Motor neuron (in vitro differentiated cells): ENCODE measurements around the gene CCDC191. TPM values are rescaled to one million over a fixed set of nuclear protein-coding genes. Genes with fewer than 3 reads are reported as not detected.

ENCODE experiments used
- ATAC-seq, 8 experiments: fragments of 200-7000 bp; cut with Tn5 transposase; replicated peaks in 6 of 8; 2 replicates each; pipeline ENCODE4 v1.8.0; 2021; ENCODE audit warnings: mild to moderate bottlenecking in 8 of 8, moderate library complexity in 8 of 8
- H3K27ac ChIP-seq, 2 donors: fragments of 250-450 bp; sonication (Bioruptor Pico); 2 replicates each; pipeline ENCODE4 v1.9.0; 2021; ENCODE audit warnings: antibody characterized with exemption in 2 of 2, mild to moderate bottlenecking in 2 of 2, moderate library complexity in 1 of 2
- H3K4me1 ChIP-seq, 2 donors: fragments of 250-450 bp; sonication (Bioruptor Pico); replicated peaks in 1 of 2; 2 replicates each; pipeline ENCODE4 v1.6.1; 2021; ENCODE audit warnings: antibody characterized with exemption in 2 of 2, mild to moderate bottlenecking in 2 of 2, moderate library complexity in 1 of 2
- H3K4me3 ChIP-seq, 5 donors: fragments of 250-450 bp; sonication (Bioruptor Pico); 2 replicates each; pipeline ENCODE4 v1.9.0; 2021; ENCODE audit warnings: antibody characterized with exemption in 5 of 5, mild to moderate bottlenecking in 5 of 5, moderate library complexity in 4 of 5
- WGBS, 10 experiments: fragments of 450-650 bp; shearing (Covaris generic); methylation state at CpG; one replicate each; pipeline ENCODE4 v1.0.0; 2022; 5-methylcytosine and 5-hydroxymethylcytosine counted together
- in situ Hi-C, 9 experiments: fragments of 400-800 bp; cut with MboI; loops; one replicate each; pipeline ENCODE4 v1.15.0; 2021; ENCODE audit warnings: low sequenced_read_pairs in 9 of 9, low pct_unique_long_range_greater_than_20kb in 2 of 9; ENCODE audit not compliant: unreplicated experiment in 9 of 9
- total RNA-seq, 8 experiments: library from RNA; unstranded; fragments of 300-600 nt; gene quantifications; 2 replicates each; pipeline versions ENCODE4 v1.2.3 to v1.2.4, GENCODE V29; 2022

CCDC191 gene
- 10 to 100 TPM in 2 of 8 experiments, 1 to 10 TPM in 6; 2.9 to 15.6 (median 7.6) TPM for total RNA-seq

DNA sequence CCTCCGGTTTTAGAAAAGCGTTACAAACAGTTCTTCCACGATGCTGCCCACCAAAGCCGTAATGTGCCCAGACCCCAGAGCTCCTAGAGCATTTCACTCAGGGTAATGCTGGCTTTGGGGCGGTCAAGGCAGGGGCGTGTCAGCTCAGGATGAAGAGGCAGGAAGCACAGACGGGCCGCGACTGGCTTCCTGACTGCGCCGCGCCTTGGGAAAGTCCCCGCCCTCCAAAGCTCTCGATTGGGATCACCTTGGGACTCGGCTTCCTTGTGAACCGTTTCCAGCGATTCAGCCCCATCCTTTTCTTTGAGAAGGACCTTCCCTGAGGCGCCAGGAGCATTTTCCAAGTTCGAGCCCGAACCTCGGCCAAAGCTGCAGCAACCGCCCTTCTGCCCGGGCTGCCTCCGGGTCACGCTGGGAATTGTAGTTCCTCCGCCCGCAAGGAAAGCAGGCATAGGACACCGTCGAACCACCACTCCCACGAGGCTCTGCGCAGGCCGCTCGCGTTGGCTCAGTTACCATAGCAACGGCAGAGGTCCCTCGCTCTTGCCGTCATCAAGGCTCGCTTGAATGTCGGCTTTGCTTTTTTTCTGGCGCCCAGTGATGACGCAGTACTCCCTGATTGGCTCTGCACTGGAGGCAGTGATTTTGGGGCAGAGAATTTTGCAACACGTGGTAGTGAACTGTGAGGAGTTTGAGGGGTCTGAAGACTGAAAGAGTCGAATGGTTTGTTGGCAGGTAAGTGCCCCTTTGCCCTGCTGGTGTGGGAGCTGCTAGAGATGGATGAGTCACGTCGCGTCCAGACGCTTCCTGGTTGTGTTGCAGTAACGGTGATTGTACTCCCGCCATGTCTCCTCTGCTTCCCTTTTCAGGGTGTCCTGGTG lies at the start of gene CCDC191, which contains the start of gene QTRT2:
Gene CCDC191, minus strand, starts transcription at position 397 of the 881 bp plus-strand sequence. Its CDS starts 60 bp downstream, at position 337.
Gene QTRT2, plus strand, starts transcription at position 608 of the 881 bp plus-strand sequence. CDS start 8,521 bp downstream, outside the sequence.
- Histone ChIP-seq H3K27ac (peak within 1 kb of the TSS in 1 of 2 donors; percentile 68), H3K4me3 (peak within 1 kb of the TSS; percentile 59 to 91 (median 86)), H3K4me1 (peaks cover 8 to 10% of the 10 kb centered on the region in 2 donors)
- WGBS, 10 experiments: 0 to 7% (median 0%) methylated on average over 1 to 28 of the region's 49 CpGs
- in situ Hi-C loops: loop anchor here in 1 of 9 experiments (25.0 kb wide), 1 partner anchor 219 kb away; the partner anchor contains the start of gene GRAMD1C
- ATAC-seq: peak; percentile 95 to 99 (median 99)

- no peak for ATAC-seq
- no peaks in the 10 kb centered on the region for H3K4me1 ChIP-seq
- H3K27ac ChIP-seq: no peak overlapping the region
- in situ Hi-C loops: no loop called here
- 83 to 100% (median 95%) methylated on average over 1 to 3 of the region's 3 CpGs; no CpG with 5 or more reads in 3 of the 10 experiments for WGBS, 10 experiments
- no peak overlapping the region for H3K4me3 ChIP-seq
Observed at GRCh38 chr3:114104414-114104813, 48.1 kb upstream of the CCDC191 start.

GRCh38 chr3:114103858-114104257 lies 47.5 kb upstream of the CCDC191 start:
- Histone ChIP-seq H3K27ac (no peak overlapping the region), H3K4me1 (no peaks in the 10 kb centered on the region), H3K4me3 (no peak overlapping the region)
- 60 to 100% (median 83%) methylated on average over 1 to 3 of the region's 4 CpGs; no CpG with 5 or more reads in 3 of the 10 experiments for WGBS, 10 experiments
- no peak for ATAC-seq
- in situ Hi-C loops: no loop called here

- in situ Hi-C loops: no loop called here
- WGBS, 10 experiments: 57 to 100% (median 91%) methylated on average over 1 to 14 of the region's 27 CpGs; no CpG with 5 or more reads in 3 of the 10 experiments
- Histone ChIP-seq H3K27ac (no peak overlapping the region), H3K4me1 (no peaks in the 10 kb centered on the region), H3K4me3 (no peak overlapping the region)
- ATAC-seq: no peak
Observed at GRCh38 chr3:114103181-114103580, 46.9 kb upstream of the CCDC191 start.

- Histone ChIP-seq H3K27ac (no peak overlapping the region), H3K4me3 (no peak overlapping the region), H3K4me1 (no peaks in the 10 kb centered on the region)
- no peak for ATAC-seq
- WGBS, 10 experiments: 0 to 100% (median 42%) methylated on average over 1 of the region's 1 CpG; no CpG with 5 or more reads in 2 of the 10 experiments
- in situ Hi-C loops: no loop called here
Observed at GRCh38 chr3:114101101-114101500, 44.8 kb upstream of the CCDC191 start.

DNA sequence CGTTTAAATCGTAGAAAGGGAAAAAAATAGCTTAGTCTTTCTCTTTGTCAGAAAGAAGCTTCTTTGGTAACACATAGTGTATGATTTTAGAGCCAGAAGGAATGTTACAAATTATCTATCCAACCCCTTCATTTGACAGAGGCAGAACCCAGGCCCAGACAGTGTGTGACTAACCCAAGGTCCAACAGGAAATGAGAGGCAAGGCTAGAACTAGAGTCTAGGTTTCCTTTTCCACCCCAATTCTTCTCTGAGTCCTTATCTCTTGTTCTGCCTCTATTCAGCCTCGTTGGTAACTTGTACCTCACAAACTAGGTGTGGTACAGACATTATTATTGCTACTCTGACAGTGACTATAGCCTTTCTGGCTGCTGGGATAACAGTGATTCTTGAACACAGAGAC lies 39.5 kb upstream of the CCDC191 start:
- H3K27ac ChIP-seq: no peak overlapping the region
- in situ Hi-C loops: no loop called here
- 4 to 92% (median 47%) methylated on average over 1 to 3 of the region's 3 CpGs for WGBS, 10 experiments
- no peak overlapping the region for H3K4me3 ChIP-seq
- H3K4me1 ChIP-seq: peaks cover 0 to 2% of the 10 kb centered on the region in 2 donors
- ATAC-seq: peak in 2 of 8 experiments; percentile 50 to 56

DNA sequence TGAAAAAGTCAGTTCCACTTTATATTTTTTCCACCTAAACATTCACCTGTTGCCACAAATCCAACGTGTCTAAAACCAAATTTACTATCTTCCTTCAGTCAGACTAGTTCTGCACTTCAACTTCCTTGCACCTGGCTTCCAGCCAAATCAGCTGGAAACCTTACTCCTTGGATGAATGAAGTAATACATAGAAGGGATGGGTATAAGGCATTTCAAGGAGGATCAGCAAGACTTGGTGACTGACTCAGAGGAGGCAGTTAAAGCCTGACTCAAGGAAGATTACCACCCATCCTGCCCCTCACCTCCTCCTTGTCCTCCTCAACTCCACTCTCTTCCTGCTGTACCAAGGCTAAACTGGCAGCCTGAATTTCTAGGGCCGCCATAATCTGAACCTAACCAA lies 37.3 kb upstream of the CCDC191 start:
- in situ Hi-C loops: no loop called here
- Histone ChIP-seq H3K4me3 (no peak overlapping the region), H3K27ac (no peak overlapping the region), H3K4me1 (peaks cover 0 to 2% of the 10 kb centered on the region in 2 donors)
- ATAC-seq: peak in 2 of 8 experiments; percentile 72 to 90
- 0 to 88% (median 50%) methylated on average over 1 to 2 of the region's 2 CpGs; no CpG with 5 or more reads in 3 of the 10 experiments for WGBS, 10 experiments

GRCh38 chr3:114093016-114093380 lies 36.7 kb upstream of the CCDC191 start:
- Histone ChIP-seq H3K27ac (no peak overlapping the region), H3K4me3 (no peak overlapping the region), H3K4me1 (peaks cover 0 to 2% of the 10 kb centered on the region in 2 donors)
- WGBS, 10 experiments: 8 to 100% (median 64%) methylated on average over 1 to 3 of the region's 3 CpGs; no CpG with 5 or more reads in 1 of the 10 experiments
- in situ Hi-C loops: no loop called here
- ATAC-seq: no peak

- ATAC-seq: peak in 1 of 8 experiments; percentile 37
- Histone ChIP-seq H3K4me1 (peaks cover 0 to 2% of the 10 kb centered on the region in 2 donors), H3K27ac (no peak overlapping the region), H3K4me3 (no peak overlapping the region)
- 25 to 65% (median 50%) methylated on average over 5 to 12 of the region's 13 CpGs; no CpG with 5 or more reads in 1 of the 10 experiments for WGBS, 10 experiments
- in situ Hi-C loops: no loop called here
Observed at GRCh38 chr3:114092151-114093015, 36.1 kb upstream of the CCDC191 start.

DNA sequence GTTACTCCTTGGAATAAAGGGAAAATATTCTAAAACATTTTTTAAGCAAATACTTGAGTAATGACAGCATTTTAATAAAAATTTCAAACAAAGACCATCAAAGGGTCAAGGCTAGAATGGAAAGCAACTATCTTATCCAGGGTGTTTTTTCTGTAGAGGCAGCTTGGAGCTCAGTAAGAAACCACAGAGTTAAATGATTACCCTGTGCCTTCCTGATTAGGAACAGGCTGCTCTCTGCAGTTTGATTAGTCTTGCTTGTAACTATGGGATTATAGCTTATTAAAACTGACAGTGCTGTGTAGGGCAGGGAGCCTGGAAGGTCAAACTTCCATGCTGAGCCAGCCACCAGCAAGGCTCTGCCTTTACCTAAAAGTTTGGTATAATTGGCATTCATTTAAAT lies 33.3 kb upstream of the CCDC191 start:
- H3K4me3 ChIP-seq: no peak overlapping the region
- H3K27ac ChIP-seq: no peak overlapping the region
- ATAC-seq: no peak
- in situ Hi-C loops: no loop called here
- peaks cover 0 to 2% of the 10 kb centered on the region in 2 donors for H3K4me1 ChIP-seq

DNA sequence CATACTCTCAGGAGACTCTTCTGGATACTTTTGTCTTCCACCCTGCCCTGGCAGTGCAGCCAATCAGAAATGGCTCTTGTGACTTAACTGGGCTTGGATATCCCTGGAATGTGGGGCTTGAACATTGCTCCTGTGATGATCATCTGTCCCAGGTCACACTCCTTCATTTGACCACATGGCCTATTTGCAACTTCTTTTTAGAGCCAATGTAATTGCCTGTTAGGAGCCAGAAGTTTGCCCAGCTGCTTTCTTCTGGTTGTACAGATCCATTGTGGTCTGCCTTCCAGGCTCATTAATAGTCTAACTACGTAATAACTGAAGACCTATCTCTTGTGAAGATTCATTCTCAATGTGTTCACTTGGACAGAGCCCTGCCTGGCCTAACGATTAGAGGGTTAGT lies 30.0 kb upstream of the CCDC191 start:
- WGBS, 10 experiments: 60 to 100% (median 100%) methylated on average over 1 to 2 of the region's 2 CpGs; no CpG with 5 or more reads in 1 of the 10 experiments
- no peak overlapping the region for H3K4me3 ChIP-seq
- in situ Hi-C loops: no loop called here
- no peaks in the 10 kb centered on the region for H3K4me1 ChIP-seq
- no peak overlapping the region for H3K27ac ChIP-seq
- ATAC-seq: no peak

DNA sequence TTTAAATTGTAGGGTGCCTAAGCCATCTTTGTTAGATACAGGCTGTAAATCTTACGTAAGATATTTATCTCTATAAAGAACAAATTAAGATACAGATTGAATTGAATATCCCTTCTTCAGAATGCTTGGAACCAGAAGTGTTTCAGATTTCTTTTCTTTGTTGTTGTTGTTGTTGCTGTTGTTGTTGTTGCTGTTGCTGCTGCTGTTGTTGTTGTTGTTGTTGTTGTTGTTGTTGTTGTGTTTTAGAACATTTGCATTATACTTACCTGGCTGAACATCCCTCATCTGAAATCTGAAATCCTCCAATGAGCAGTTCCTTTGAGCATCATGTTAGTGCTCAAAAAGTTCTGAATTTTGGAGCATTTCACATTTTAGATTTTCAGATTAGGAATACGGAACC lies 26.8 kb upstream of the CCDC191 start:
- H3K4me3 ChIP-seq: no peak overlapping the region
- ATAC-seq: no peak
- WGBS, 10 experiments: 89 to 100% (median 100%) methylated on average over 1 to 2 of the region's 2 CpGs; no CpG with 5 or more reads in 1 of the 10 experiments
- H3K27ac ChIP-seq: no peak overlapping the region
- H3K4me1 ChIP-seq: no peaks in the 10 kb centered on the region
- in situ Hi-C loops: no loop called here

- in situ Hi-C loops: no loop called here
- no peak for ATAC-seq
- Histone ChIP-seq H3K4me1 (no peaks in the 10 kb centered on the region), H3K27ac (no peak overlapping the region), H3K4me3 (no peak overlapping the region)
Observed at GRCh38 chr3:114081037-114081436, 24.7 kb upstream of the CCDC191 start.
